GM12878 (cell line): ENCODE results near the gene DMD. TPM values are rescaled to one million over a fixed set of nuclear protein-coding genes. Genes with fewer than 3 reads are reported as not detected.

Source experiments
- ATAC-seq: fragments of 200-7000 bp; cut with Tn5 transposase; 3 replicates; pipeline ENCODE4 v1.9.1; 2020; ENCODE audit warnings: mild to moderate bottlenecking, moderate library complexity
- BruUV-seq: library from RNA; stranded (reverse); fragments of 400-500 nt; replicated peaks from 2 replicates; lab custom pipeline; 2021; lab: Mats Ljungman, UMichigan
- CTCF ChIA-PET: fragments of 300-600 bp; sonication (Branson Sonifier 250); formaldehyde crosslinking; extraction: SDS; loops from one replicate; lab custom pipeline; 2021; ENCODE audit warnings: inconsistent platforms; lab: Yijun Ruan, JAX
- POLR2A ChIA-PET: fragments of 350-600 bp; formaldehyde crosslinking; extraction: SDS; loops from one replicate; lab custom pipeline; 2021; ENCODE audit warnings: inconsistent platforms; lab: Charles Lee
- RAD21 ChIA-PET: fragments of 300-600 bp; sonication (Branson Sonifier 250); formaldehyde crosslinking; loops from one replicate; lab custom pipeline; 2023; ENCODE audit warnings: antibody characterized with exemption; ENCODE audit not compliant: unreplicated experiment; lab: Charles Lee
- SMC1A ChIA-PET: fragments of 300-600 bp; sonication (Branson Sonifier 250); formaldehyde crosslinking; loops from one replicate; lab custom pipeline; 2023; ENCODE audit not compliant: unreplicated experiment, uncharacterized antibody; lab: Charles Lee
- DNase-seq: peaks from one replicate; pipeline ENCODE4 v3.0.0-alpha.2; 2011; ENCODE audit warnings: low read depth, low spot score
- FAIRE-seq: peaks from 3 replicates; lab custom pipeline; 2011; peaks lifted over from hg19 to GRCh38; lab: Jason Lieb, UNC
- H2AFZ ChIP-seq: 2 replicates; pipeline ENCODE4 v1.6.0; 2011; ENCODE audit warnings: low read depth, low read length, control low read depth; ENCODE audit not compliant: control insufficient read depth
- H3K27ac ChIP-seq: 2 replicates; pipeline ENCODE4 v1.5.1; 2011; ENCODE audit warnings: control low read depth; ENCODE audit not compliant: control insufficient read depth, insufficient read depth
- H3K27me3 ChIP-seq, 2 experiments: replicated peaks in 1 of 2; 2 replicates each; pipeline versions ENCODE4 v1.6.0 to v1.6.1; 2011; ENCODE audit warnings: low read length in 1 of 2; ENCODE audit not compliant: control insufficient read depth in 2 of 2, insufficient read depth in 2 of 2
- H3K36me3 ChIP-seq, 2 experiments: 2 replicates each; pipeline ENCODE4 v1.5.1; 2011; ENCODE audit warnings: low read length in 1 of 2; ENCODE audit not compliant: control insufficient read depth in 2 of 2, insufficient read depth in 2 of 2
- H3K4me1 ChIP-seq: 2 replicates; pipeline ENCODE4 v1.6.1; 2011; ENCODE audit warnings: mild to moderate bottlenecking, low read length, moderate library complexity, mixed read lengths; ENCODE audit not compliant: control insufficient read depth, insufficient read depth
- H3K4me2 ChIP-seq: 2 replicates; pipeline ENCODE4 v1.6.0; 2011; ENCODE audit warnings: control low read depth; ENCODE audit not compliant: control insufficient read depth, insufficient read depth
- H3K4me3 ChIP-seq: fragments of 200-600 bp; sonication (generic); 2 replicates; pipeline ENCODE4 v1.5.1; 2016
- H3K79me2 ChIP-seq: 2 replicates; pipeline ENCODE4 v1.6.0; 2011; ENCODE audit warnings: low read length; ENCODE audit not compliant: control insufficient read depth, insufficient read depth
- H3K9ac ChIP-seq: 2 replicates; pipeline ENCODE4 v1.8.0; 2011; ENCODE audit warnings: low read length, control low read depth, mixed read lengths; ENCODE audit not compliant: control insufficient read depth, insufficient read depth
- H3K9me3 ChIP-seq: replicated peaks from 3 replicates; pipeline ENCODE4 v1.5.1; 2011; ENCODE audit warnings: mild to moderate bottlenecking, low read length; ENCODE audit not compliant: control insufficient read depth, insufficient read depth
- H4K20me1 ChIP-seq: 2 replicates; pipeline ENCODE4 v1.6.0; 2011; ENCODE audit not compliant: control insufficient read depth, insufficient read depth
- BACH1 ChIP-seq: fragments of 450-650 bp; IDR thresholded peaks from 2 replicates; pipeline ENCODE4 v1.6.1; 2017; ENCODE audit warnings: mild to moderate bottlenecking, borderline replicate concordance
- CBFB ChIP-seq: IDR thresholded peaks from 2 replicates; pipeline ENCODE4 v1.6.1; 2016; ENCODE audit warnings: antibody characterized with exemption, low read depth
- CREM ChIP-seq: IDR thresholded peaks from 2 replicates; pipeline ENCODE4 v1.6.1; 2014; ENCODE audit warnings: antibody characterized with exemption, low read depth
- EED ChIP-seq: sonication (generic); IDR thresholded peaks from 2 replicates; pipeline ENCODE4 v1.6.1; 2016; ENCODE audit warnings: antibody characterized with exemption, low read depth
- GABPA ChIP-seq: IDR thresholded peaks from 2 replicates; pipeline ENCODE4 v1.6.1; 2014; ENCODE audit warnings: antibody characterized with exemption, low read depth, mild to moderate bottlenecking, inconsistent platforms
- NR2F1 ChIP-seq: fragments of 450-650 bp; conservative IDR thresholded peaks from 2 replicates; pipeline ENCODE4 v1.6.1; 2017; ENCODE audit warnings: mild to moderate bottlenecking
- RUNX3 ChIP-seq: IDR thresholded peaks from 2 replicates; pipeline ENCODE4 v1.6.1; 2012; ENCODE audit warnings: low read length, inconsistent platforms
- STAT1 ChIP-seq: fragments of 450-650 bp; conservative IDR thresholded peaks from 2 replicates; pipeline ENCODE4 v1.6.1; 2014; ENCODE audit warnings: antibody characterized with exemption, mild to moderate bottlenecking
- TBL1XR1 ChIP-seq: IDR thresholded peaks from 2 replicates; pipeline ENCODE4 v1.6.1; 2012; ENCODE audit warnings: low read depth, low read length, improper control_type of control experiment
- ZNF622 ChIP-seq: fragments of 450-650 bp; IDR thresholded peaks from 2 replicates; pipeline ENCODE4 v1.6.1; 2017; ENCODE audit warnings: mild to moderate bottlenecking, inconsistent platforms
- ZZZ3 ChIP-seq: IDR thresholded peaks from 2 replicates; pipeline ENCODE4 v1.6.1; 2011; ENCODE audit warnings: low read depth; ENCODE audit not compliant: control insufficient read depth, insufficient read length
- WGBS: methylation state at CpG from one replicate; pipeline ENCODE4 v1.1.6; 2016; ENCODE audit warnings: low lambda C conversion rate; ENCODE audit not compliant: insufficient replicate concordance, insufficient coverage; ENCODE audit errors: missing lambda C conversion rate; 5-methylcytosine and 5-hydroxymethylcytosine counted together
- in situ Hi-C: fragments of 300-500 bp; cut with MboI; formaldehyde crosslinking; loops from 9 replicates; pipeline ENCODE4 v1.14.3; 2018; ENCODE audit warnings: mixed read lengths
- intact Hi-C: fragments of 100-400 bp; cut with micrococcal nuclease; formaldehyde crosslinking; loops from one replicate; pipeline ENCODE4 v1.14.2; 2022; ENCODE audit not compliant: unreplicated experiment
- polyA plus RNA-seq, 11 experiments: library from polyadenylated mRNA; depleted of rRNA in 4 of 11; unstranded in 6 of 11; stranded (reverse) in 5 of 11; fragments of >200 nt; fragmentation: Nextera tagmentation in 4 of 11; fragmentation: Illumina TruSeq in 1 of 11; extraction: Ambion mirVana in 4 of 11; extraction: Trizol in 1 of 11; gene quantifications; 1 replicate in 1 of 11; 2 replicates in 10 of 11; pipeline versions ENCODE4 v1.2.1 to v1.2.3, GENCODE V29; 2011 to 2016; ENCODE audit warnings: inconsistent platforms in 2 of 11, missing spikeins in 2 of 11, low read depth in 1 of 11
- total RNA-seq, 4 experiments: library from RNA; depleted of rRNA in 3 of 4; stranded (reverse); fragments of >200 nt in 3 of 4; fragmentation: Illumina TruSeq in 1 of 4; extraction: Trizol in 1 of 4; gene quantifications; 2 replicates each; pipeline versions ENCODE4 v1.2.1 to v1.2.3, GENCODE V29; 2013 to 2021
- TF ChIP-seq, protein P1 (sequence below): fragments of 450-650 bp; IDR thresholded peaks from 2 replicates; pipeline ENCODE4 v1.6.1; 2018; ENCODE audit warnings: mild to moderate bottlenecking, low read depth, moderate library complexity; ENCODE audit not compliant: partially characterized antibody
- TF ChIP-seq, protein P2 (sequence below): fragments of 450-650 bp; IDR thresholded peaks from 2 replicates; pipeline ENCODE4 v1.6.1; 2017; ENCODE audit warnings: antibody characterized with exemption, mild to moderate bottlenecking, moderate library complexity
- TF ChIP-seq, protein P3 (sequence below): IDR thresholded peaks from 2 replicates; pipeline ENCODE4 v1.6.1; 2011; ENCODE audit warnings: low read depth, mild to moderate bottlenecking, low read length, moderate library complexity, borderline replicate concordance; ENCODE audit errors: extremely low read depth

DMD gene
- total and polyA plus RNA-seq, 10 of the 15 experiments (the other 5 are each of a cell fraction or from before 2014, with no cell fraction given): 1.4 to 24.3 (median 4.3) TPM

DNA sequence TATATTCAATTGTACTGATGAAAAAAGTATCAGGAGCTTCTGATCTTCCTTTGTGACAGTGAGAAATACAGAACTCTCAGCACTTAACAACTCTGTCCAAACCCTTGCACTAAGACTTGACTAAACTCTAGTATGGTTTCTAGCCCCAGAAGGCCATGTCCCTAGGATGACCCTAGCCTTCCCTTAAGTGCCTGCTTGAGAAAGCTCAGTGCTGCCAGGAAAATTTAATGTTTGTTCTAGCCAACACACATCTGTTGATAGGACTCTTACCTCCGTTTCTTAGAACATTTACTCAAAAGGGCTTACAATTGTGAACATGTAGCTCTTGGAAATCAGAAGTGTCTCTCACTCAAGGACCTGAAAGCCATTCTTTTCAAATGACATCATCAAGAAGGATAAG lies 1084.4 kb downstream of the DMD start:
- no peaks in the 10 kb centered on the region for H3K4me1 ChIP-seq
- H3K27ac ChIP-seq: no peak overlapping the region
- H3K4me3 ChIP-seq: no peak overlapping the region
- no peaks in the 10 kb centered on the region for H3K27me3 ChIP-seq
- H2AFZ ChIP-seq: no peak overlapping the region
- no peak for ATAC-seq
- ChIA-PET RAD21 (no interaction called here), POLR2A (no interaction called here), SMC1A (no interaction called here), CTCF (no interaction called here)
- no peaks in the 10 kb centered on the region for H3K9me3 ChIP-seq
- DNase-seq: no peak
- WGBS: 0% methylated on average over 1 of the region's 1 CpG
- in situ Hi-C loops (no loop called here), intact Hi-C loops (no loop called here)
- no peak overlapping the region for H3K9ac ChIP-seq
- H4K20me1 ChIP-seq: no peaks in the 10 kb centered on the region
- BruUV-seq: no TSS peak
- H3K4me2 ChIP-seq: no peak overlapping the region
- no peaks in the 10 kb centered on the region for H3K36me3 ChIP-seq
- FAIRE-seq: no peak
- no peaks in the 10 kb centered on the region for H3K79me2 ChIP-seq
- TF ChIP-seq CREM (no peak), TBL1XR1 (no peak)
- TF ChIP-seq, protein P1, sequence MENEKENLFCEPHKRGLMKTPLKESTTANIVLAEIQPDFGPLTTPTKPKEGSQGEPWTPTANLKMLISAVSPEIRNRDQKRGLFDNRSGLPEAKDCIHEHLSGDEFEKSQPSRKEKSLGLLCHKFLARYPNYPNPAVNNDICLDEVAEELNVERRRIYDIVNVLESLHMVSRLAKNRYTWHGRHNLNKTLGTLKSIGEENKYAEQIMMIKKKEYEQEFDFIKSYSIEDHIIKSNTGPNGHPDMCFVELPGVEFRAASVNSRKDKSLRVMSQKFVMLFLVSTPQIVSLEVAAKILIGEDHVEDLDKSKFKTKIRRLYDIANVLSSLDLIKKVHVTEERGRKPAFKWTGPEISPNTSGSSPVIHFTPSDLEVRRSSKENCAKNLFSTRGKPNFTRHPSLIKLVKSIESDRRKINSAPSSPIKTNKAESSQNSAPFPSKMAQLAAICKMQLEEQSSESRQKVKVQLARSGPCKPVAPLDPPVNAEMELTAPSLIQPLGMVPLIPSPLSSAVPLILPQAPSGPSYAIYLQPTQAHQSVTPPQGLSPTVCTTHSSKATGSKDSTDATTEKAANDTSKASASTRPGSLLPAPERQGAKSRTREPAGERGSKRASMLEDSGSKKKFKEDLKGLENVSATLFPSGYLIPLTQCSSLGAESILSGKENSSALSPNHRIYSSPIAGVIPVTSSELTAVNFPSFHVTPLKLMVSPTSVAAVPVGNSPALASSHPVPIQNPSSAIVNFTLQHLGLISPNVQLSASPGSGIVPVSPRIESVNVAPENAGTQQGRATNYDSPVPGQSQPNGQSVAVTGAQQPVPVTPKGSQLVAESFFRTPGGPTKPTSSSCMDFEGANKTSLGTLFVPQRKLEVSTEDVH: no peak

DNA sequence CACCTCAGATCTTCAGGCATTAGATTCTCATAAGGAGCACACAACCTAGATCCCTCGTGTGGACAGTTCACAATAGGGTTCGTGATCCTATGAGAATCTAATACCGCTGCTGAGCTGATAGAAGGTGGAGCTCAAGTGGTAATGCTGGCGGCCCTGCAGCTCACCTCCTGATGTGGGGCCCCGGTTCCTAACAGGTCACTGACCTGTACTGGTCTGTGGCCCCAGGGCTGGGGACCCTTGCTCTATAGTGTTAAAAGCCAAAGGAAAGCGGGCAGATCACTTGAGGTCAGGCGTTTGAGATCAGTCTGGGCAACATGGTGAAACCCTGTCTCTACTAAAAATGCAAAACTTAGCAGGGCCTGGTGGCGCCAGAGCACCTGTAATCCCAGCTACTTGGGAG lies 1092.5 kb downstream of the DMD start:
- ATAC-seq (no peak), FAIRE-seq (no peak), DNase-seq (no peak)
- no TSS peak for BruUV-seq
- RAD21 ChIA-PET: no interaction called here
- H3K4me1 ChIP-seq: no peaks in the 10 kb centered on the region
- H3K36me3 ChIP-seq: no peaks in the 10 kb centered on the region
- WGBS: 16% methylated on average over 8 of the region's 8 CpGs
- no peaks in the 10 kb centered on the region for H3K9me3 ChIP-seq
- no peak overlapping the region for H3K9ac ChIP-seq
- SMC1A ChIA-PET: no interaction called here
- intact Hi-C loops (no loop called here), in situ Hi-C loops (no loop called here)
- no peak overlapping the region for H2AFZ ChIP-seq
- H3K27ac ChIP-seq: no peak overlapping the region
- H3K4me2 ChIP-seq: no peak overlapping the region
- CTCF ChIA-PET: no interaction called here
- POLR2A ChIA-PET: no interaction called here
- H3K79me2 ChIP-seq: no peaks in the 10 kb centered on the region
- no peaks in the 10 kb centered on the region for H3K27me3 ChIP-seq
- no peaks in the 10 kb centered on the region for H4K20me1 ChIP-seq
- H3K4me3 ChIP-seq: no peak overlapping the region
- TF ChIP-seq ZNF622 (no peak), EED (no peak), RUNX3 (no peak), CBFB (no peak), NR2F1 (no peak), GABPA (no peak), STAT1 (no peak), ZZZ3 (no peak), BACH1 (no peak)
- TF ChIP-seq, protein P2, sequence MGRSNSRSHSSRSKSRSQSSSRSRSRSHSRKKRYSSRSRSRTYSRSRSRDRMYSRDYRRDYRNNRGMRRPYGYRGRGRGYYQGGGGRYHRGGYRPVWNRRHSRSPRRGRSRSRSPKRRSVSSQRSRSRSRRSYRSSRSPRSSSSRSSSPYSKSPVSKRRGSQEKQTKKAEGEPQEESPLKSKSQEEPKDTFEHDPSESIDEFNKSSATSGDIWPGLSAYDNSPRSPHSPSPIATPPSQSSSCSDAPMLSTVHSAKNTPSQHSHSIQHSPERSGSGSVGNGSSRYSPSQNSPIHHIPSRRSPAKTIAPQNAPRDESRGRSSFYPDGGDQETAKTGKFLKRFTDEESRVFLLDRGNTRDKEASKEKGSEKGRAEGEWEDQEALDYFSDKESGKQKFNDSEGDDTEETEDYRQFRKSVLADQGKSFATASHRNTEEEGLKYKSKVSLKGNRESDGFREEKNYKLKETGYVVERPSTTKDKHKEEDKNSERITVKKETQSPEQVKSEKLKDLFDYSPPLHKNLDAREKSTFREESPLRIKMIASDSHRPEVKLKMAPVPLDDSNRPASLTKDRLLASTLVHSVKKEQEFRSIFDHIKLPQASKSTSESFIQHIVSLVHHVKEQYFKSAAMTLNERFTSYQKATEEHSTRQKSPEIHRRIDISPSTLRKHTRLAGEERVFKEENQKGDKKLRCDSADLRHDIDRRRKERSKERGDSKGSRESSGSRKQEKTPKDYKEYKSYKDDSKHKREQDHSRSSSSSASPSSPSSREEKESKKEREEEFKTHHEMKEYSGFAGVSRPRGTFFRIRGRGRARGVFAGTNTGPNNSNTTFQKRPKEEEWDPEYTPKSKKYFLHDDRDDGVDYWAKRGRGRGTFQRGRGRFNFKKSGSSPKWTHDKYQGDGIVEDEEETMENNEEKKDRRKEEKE: no peak
- TF ChIP-seq, protein P3, sequence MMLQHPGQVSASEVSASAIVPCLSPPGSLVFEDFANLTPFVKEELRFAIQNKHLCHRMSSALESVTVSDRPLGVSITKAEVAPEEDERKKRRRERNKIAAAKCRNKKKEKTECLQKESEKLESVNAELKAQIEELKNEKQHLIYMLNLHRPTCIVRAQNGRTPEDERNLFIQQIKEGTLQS: no peak
